ENCODE measurements around the gene ANO9. TPM values are rescaled to one million over a fixed set of nuclear protein-coding genes. Genes with fewer than 3 reads are reported as not detected.
"Not testable (repeated sequence)": the region's sequence is repeated elsewhere in the genome, so short reads cannot be mapped to it uniquely, and the experiment has no call there.

Gene ANO9
- total RNA-seq, 1 experiment from 2014 or later = not detected

GRCh38 chr11:433641-434040 is 8.2 kb downstream of the ANO9 start:
- Histone ChIP-seq H3K36me3 (no peaks in the 10 kb centered on the region), H3K4me3 (no peak overlapping the region), H3K9me3 (no peaks in the 10 kb centered on the region), H3K27me3 (no peaks in the 10 kb centered on the region)
- DNase-seq = no peak

- H3K9me3 ChIP-seq = no peaks in the 10 kb centered on the region
- H3K27me3 ChIP-seq = no peaks in the 10 kb centered on the region
- no peaks in the 10 kb centered on the region for H3K36me3 ChIP-seq
- H3K4me3 ChIP-seq = no peak overlapping the region
- DNase-seq = no peak
Measured at GRCh38 chr11:433111-433510, 8.7 kb downstream of the ANO9 start.

- Histone ChIP-seq H3K4me3 (no peak overlapping the region), H3K36me3 (no peaks in the 10 kb centered on the region), H3K9me3 (no peaks in the 10 kb centered on the region), H3K27me3 (no peaks in the 10 kb centered on the region)
- DNase-seq = no peak
Measured at GRCh38 chr11:432501-433100, 9.2 kb downstream of the ANO9 start.

GRCh38 chr11:431921-432320 is 9.9 kb downstream of the ANO9 start:
- H3K4me3 ChIP-seq = no peak overlapping the region
- no peaks in the 10 kb centered on the region for H3K27me3 ChIP-seq
- DNase-seq = no peak
- no peaks in the 10 kb centered on the region for H3K36me3 ChIP-seq
- H3K9me3 ChIP-seq = no peaks in the 10 kb centered on the region

GRCh38 chr11:429931-430456 is 11.8 kb downstream of the ANO9 start:
- DNase-seq = no peak
- no peaks in the 10 kb centered on the region for H3K27me3 ChIP-seq
- H3K4me3 ChIP-seq = no peak overlapping the region
- H3K36me3 ChIP-seq = no peaks in the 10 kb centered on the region
- no peaks in the 10 kb centered on the region for H3K9me3 ChIP-seq

GRCh38 chr11:429391-429790 is 12.4 kb downstream of the ANO9 start:
- no peaks in the 10 kb centered on the region for H3K27me3 ChIP-seq
- no peak overlapping the region for H3K4me3 ChIP-seq
- no peak for DNase-seq

GRCh38 chr11:428295-428694 is 13.5 kb downstream of the ANO9 start:
- no peaks in the 10 kb centered on the region for H3K36me3 ChIP-seq
- H3K4me3 ChIP-seq = no peak overlapping the region
- no peaks in the 10 kb centered on the region for H3K27me3 ChIP-seq
- DNase-seq = no peak
- H3K9me3 ChIP-seq = no peaks in the 10 kb centered on the region

More at GRCh38 chr11:429391-429790, 12.4 kb downstream of the ANO9 start:
- Histone ChIP-seq H3K36me3 (no peaks in the 10 kb centered on the region), H3K9me3 (no peaks in the 10 kb centered on the region)

GRCh38 chr11:426851-427250 is 15.0 kb downstream of the ANO9 start:
- Histone ChIP-seq H3K27me3 (no peaks in the 10 kb centered on the region), H3K4me3 (no peak overlapping the region), H3K36me3 (no peaks in the 10 kb centered on the region), H3K9me3 (no peaks in the 10 kb centered on the region)
- DNase-seq = no peak

GRCh38 chr11:425301-425700 is 16.5 kb downstream of the ANO9 start:
- Histone ChIP-seq H3K4me3 (no peak overlapping the region), H3K36me3 (no peaks in the 10 kb centered on the region), H3K27me3 (no peaks in the 10 kb centered on the region), H3K9me3 (no peaks in the 10 kb centered on the region)
- no peak for DNase-seq

GRCh38 chr11:424766-425165 is 17.0 kb downstream of the ANO9 start:
- not testable (repeated sequence) for H3K4me3 ChIP-seq, H3K9me3 ChIP-seq, DNase-seq, H3K36me3 ChIP-seq, H3K27me3 ChIP-seq

GRCh38 chr11:424232-424631 is 17.6 kb downstream of the ANO9 start:
- no peaks in the 10 kb centered on the region for H3K27me3 ChIP-seq
- DNase-seq = no peak
- no peaks in the 10 kb centered on the region for H3K36me3 ChIP-seq
- no peak overlapping the region for H3K4me3 ChIP-seq
- H3K9me3 ChIP-seq = no peaks in the 10 kb centered on the region

- Histone ChIP-seq H3K27me3 (no peaks in the 10 kb centered on the region), H3K36me3 (no peaks in the 10 kb centered on the region), H3K9me3 (no peaks in the 10 kb centered on the region), H3K4me3 (no peak overlapping the region)
- DNase-seq = no peak
Measured at GRCh38 chr11:422249-422656, 19.6 kb downstream of the ANO9 start.

GRCh38 chr11:420911-421321 is 20.9 kb downstream of the ANO9 start:
- Histone ChIP-seq H3K36me3 (no peaks in the 10 kb centered on the region), H3K27me3 (no peaks in the 10 kb centered on the region), H3K4me3 (no peak overlapping the region), H3K9me3 (no peaks in the 10 kb centered on the region)
- no peak for DNase-seq

GRCh38 chr11:420054-420910 is 21.5 kb downstream of the ANO9 start:
- DNase-seq = no peak
- no peaks in the 10 kb centered on the region for H3K36me3 ChIP-seq
- H3K27me3 ChIP-seq = no peaks in the 10 kb centered on the region
- H3K4me3 ChIP-seq = no peak overlapping the region
- H3K9me3 ChIP-seq = no peaks in the 10 kb centered on the region

- DNase-seq = no peak
- H3K27me3 ChIP-seq = no peaks in the 10 kb centered on the region
- no peaks in the 10 kb centered on the region for H3K36me3 ChIP-seq
- H3K4me3 ChIP-seq = no peak overlapping the region
- H3K9me3 ChIP-seq = no peaks in the 10 kb centered on the region
Measured at GRCh38 chr11:419248-420005, 22.4 kb downstream of the ANO9 start.

GRCh38 chr11:418343-419247 is 23.2 kb downstream of the ANO9 start:
- no peaks in the 10 kb centered on the region for H3K27me3 ChIP-seq
- no peak for DNase-seq
- H3K9me3 ChIP-seq = no peaks in the 10 kb centered on the region
- H3K4me3 ChIP-seq = no peak overlapping the region
- no peaks in the 10 kb centered on the region for H3K36me3 ChIP-seq
